Measurements from ENCODE around the gene PTPRJ. TPM values are rescaled to one million over a fixed set of nuclear protein-coding genes. Genes with fewer than 3 reads are reported as not detected.

The PTPRJ gene
- total RNA-seq, 1 donor from 2014 or later, result 214 TPM

GRCh38 chr11:48093323-48093722 is 113.0 kb downstream of the PTPRJ start:
- no peak for DNase-seq (ENCODE audit: low read depth)

GRCh38 chr11:48093795-48094642 is 113.7 kb downstream of the PTPRJ start:
- DNase-seq (ENCODE audit: low read depth), result peak; percentile 64

GRCh38 chr11:48094643-48095339 is 114.4 kb downstream of the PTPRJ start:
- no peak for DNase-seq (ENCODE audit: low read depth)

- no peak for DNase-seq (ENCODE audit: low read depth)
Measured at GRCh38 chr11:48095779-48096470, 115.6 kb downstream of the PTPRJ start.

- DNase-seq (ENCODE audit: low read depth), result peak; percentile 77
Measured at GRCh38 chr11:48096588-48097525, 116.5 kb downstream of the PTPRJ start.

GRCh38 chr11:48098024-48098423 is 117.7 kb downstream of the PTPRJ start:
- no peak for DNase-seq (ENCODE audit: low read depth)

GRCh38 chr11:48099916-48100446 is 119.6 kb downstream of the PTPRJ start:
- no peak for DNase-seq (ENCODE audit: low read depth)

- DNase-seq (ENCODE audit: low read depth), result peak; percentile 46
Measured at GRCh38 chr11:48101044-48101733, 120.8 kb downstream of the PTPRJ start.

GRCh38 chr11:48101958-48102357 is 121.6 kb downstream of the PTPRJ start:
- DNase-seq (ENCODE audit: low read depth), result no peak

- DNase-seq (ENCODE audit: low read depth), result peak; percentile 83
Measured at GRCh38 chr11:48103621-48104567, 123.5 kb downstream of the PTPRJ start.

GRCh38 chr11:48104568-48104924 is 124.2 kb downstream of the PTPRJ start:
- DNase-seq (ENCODE audit: low read depth), result no peak

- DNase-seq (ENCODE audit: low read depth), result no peak
Measured at GRCh38 chr11:48105096-48105990, 125.0 kb downstream of the PTPRJ start.

- DNase-seq (ENCODE audit: low read depth), result no peak
Measured at GRCh38 chr11:48106166-48106565, 125.8 kb downstream of the PTPRJ start.

GRCh38 chr11:48107188-48107704 is 126.9 kb downstream of the PTPRJ start:
- DNase-seq (ENCODE audit: low read depth), result peak; percentile 53

- DNase-seq (ENCODE audit: low read depth), result no peak
Measured at GRCh38 chr11:48108231-48109045, 128.1 kb downstream of the PTPRJ start.

GRCh38 chr11:48109046-48109666 is 128.8 kb downstream of the PTPRJ start:
- DNase-seq (ENCODE audit: low read depth), result peak; percentile 84

GRCh38 chr11:48110509-48110766 is 130.1 kb downstream of the PTPRJ start:
- DNase-seq (ENCODE audit: low read depth), result no peak

All from renal cortical epithelial cell (primary cell).